HL-60/S4 treated with phorbol 12-myristate 13-acetate at 8.2 ng/mL for 4 days and 3 days (cell line): ENCODE measurements around the gene BBS9.

Experiments used
- in situ Hi-C: fragments of 300-500 bp; cut with MboI; formaldehyde crosslinking; loops from 2 replicates; pipeline ENCODE4 v1.15.0; 2022; ENCODE audit warnings: low sequenced_read_pairs

Gene BBS9

GRCh38 chr7:33636359-33636758 lies 507.0 kb downstream of the BBS9 start:
- in situ Hi-C loops, result no loop called here

GRCh38 chr7:33639552-33640197 lies 510.3 kb downstream of the BBS9 start:
- in situ Hi-C loops, result no loop called here

GRCh38 chr7:33640741-33641140 lies 511.4 kb downstream of the BBS9 start:
- in situ Hi-C loops, result no loop called here

GRCh38 chr7:33642312-33642711 lies 512.9 kb downstream of the BBS9 start:
- in situ Hi-C loops, result no loop called here

- in situ Hi-C loops, result no loop called here
Measured at GRCh38 chr7:33643530-33643929, 514.2 kb downstream of the BBS9 start.

GRCh38 chr7:33644489-33644888 lies 515.1 kb downstream of the BBS9 start:
- in situ Hi-C loops, result no loop called here

GRCh38 chr7:33645104-33645503 lies 515.7 kb downstream of the BBS9 start:
- in situ Hi-C loops, result no loop called here

- in situ Hi-C loops, result no loop called here
Measured at GRCh38 chr7:33646166-33646565, 516.8 kb downstream of the BBS9 start.

- in situ Hi-C loops, result no loop called here
Measured at GRCh38 chr7:33646891-33647391, 517.6 kb downstream of the BBS9 start.

- in situ Hi-C loops, result no loop called here
Measured at GRCh38 chr7:33649476-33650441, 520.4 kb downstream of the BBS9 start.

GRCh38 chr7:33650828-33651227 lies 521.5 kb downstream of the BBS9 start:
- in situ Hi-C loops, result no loop called here

GRCh38 chr7:33651998-33652515 lies 522.7 kb downstream of the BBS9 start:
- in situ Hi-C loops, result no loop called here

- in situ Hi-C loops, result no loop called here
Measured at GRCh38 chr7:33654676-33655075, 525.3 kb downstream of the BBS9 start.
